Activated gamma-delta T cell treated with anti-CD3 and anti-CD28 coated beads, Interleukin-2, amount 50 U/mL, for 16 hours (primary cell): ENCODE measurements around the gene IL17B.

Experiments used
- DNase-seq: peaks from one replicate; pipeline ENCODE4 v3.0.0-alpha.2; 2020; ENCODE audit warnings: low read depth

IL17B gene, protein sequence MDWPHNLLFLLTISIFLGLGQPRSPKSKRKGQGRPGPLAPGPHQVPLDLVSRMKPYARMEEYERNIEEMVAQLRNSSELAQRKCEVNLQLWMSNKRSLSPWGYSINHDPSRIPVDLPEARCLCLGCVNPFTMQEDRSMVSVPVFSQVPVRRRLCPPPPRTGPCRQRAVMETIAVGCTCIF

DNA sequence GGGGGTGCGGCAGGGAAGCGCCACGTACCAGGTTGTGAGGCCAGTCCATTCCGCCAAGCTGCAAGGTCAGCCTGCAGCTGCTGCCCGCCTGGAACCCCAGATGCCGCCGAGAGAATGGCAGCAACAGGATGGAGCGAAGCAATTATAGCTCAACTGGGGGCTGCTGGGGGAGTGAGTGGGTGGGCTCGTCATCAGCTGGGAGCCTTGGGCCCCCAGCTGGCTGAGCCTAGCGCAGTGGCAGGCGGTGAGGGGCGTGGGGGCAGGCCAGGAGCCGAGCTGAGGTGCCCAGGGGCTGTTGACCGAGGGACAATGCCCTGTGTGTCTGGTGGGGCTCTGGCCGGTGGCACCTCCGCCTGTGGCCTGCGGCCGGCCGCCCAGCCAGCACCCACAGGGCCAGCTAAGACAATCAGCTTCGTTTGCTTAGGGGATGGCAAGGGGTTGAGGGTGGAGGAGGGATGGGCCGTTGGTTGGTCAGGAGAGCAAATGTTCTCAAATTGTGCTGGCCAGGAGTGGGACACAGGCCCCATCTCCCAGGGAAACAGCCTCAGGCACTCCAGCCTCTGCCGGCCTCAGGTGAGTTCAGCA lies at the start of gene IL17B:
IL17B (minus strand) TSS at position 116 of the 585 bp plus-strand sequence; CDS start at position 49, 67 bp downstream.
- DNase-seq = no peak

DNA sequence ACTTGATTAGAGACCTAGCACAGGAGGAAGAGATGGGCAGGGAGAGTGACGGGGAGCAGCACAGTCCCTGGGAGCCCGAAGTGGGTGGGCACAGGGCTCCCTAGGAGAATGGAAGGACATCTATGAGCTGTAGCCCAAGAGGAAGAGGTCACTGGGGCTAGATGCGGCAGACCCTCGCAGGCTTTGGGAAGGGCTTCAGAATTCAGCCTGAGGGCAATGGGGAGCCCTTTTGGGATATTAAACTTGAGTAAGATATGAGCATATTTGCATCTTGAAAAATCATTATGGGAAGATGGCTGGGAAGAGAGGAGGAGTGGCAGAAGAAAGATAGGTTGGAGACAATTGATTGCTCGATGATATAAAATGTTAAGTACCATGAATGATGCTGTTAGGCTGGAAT lies 48.9 kb upstream of the IL17B start:
- no peak for DNase-seq

DNA sequence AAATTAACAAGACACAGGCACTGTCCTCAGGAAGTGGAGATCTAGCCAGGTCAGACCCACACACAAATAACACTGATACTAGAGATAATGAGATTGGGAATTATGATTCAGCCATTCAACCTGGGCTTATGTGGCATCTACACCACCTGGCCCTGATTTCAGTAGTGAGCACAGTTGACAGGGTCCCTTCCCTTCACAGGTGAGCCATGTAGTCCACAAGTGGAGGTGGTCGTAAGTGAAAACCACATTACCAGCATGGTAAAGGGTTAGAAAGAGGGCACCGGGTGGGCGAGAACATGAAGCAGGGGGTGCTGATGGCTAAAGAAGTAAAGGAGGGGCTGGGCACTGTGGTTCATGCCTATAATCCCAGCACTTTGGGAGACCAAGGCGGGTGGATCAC lies 48.3 kb upstream of the IL17B start:
- no peak for DNase-seq

DNA sequence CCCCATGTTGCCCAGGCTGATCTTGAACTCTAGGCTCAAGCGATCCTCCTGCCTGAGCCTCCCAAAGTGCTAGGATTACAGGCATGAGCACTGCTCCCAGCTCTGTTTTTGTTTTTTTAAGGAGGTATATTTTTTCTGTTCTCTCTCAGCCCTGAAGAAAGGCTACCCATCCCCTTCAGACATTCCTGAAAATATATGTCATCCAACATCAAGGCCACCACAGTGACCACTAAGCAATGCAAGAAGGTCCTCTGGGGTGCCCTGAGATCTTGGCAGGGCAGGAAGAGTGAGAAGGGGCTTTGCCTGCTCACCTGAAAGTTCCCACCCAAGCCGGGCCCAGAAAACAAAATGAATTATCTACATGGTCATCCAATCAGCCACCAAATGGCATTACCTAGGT lies 47.8 kb upstream of the IL17B start:
- no peak for DNase-seq

DNA sequence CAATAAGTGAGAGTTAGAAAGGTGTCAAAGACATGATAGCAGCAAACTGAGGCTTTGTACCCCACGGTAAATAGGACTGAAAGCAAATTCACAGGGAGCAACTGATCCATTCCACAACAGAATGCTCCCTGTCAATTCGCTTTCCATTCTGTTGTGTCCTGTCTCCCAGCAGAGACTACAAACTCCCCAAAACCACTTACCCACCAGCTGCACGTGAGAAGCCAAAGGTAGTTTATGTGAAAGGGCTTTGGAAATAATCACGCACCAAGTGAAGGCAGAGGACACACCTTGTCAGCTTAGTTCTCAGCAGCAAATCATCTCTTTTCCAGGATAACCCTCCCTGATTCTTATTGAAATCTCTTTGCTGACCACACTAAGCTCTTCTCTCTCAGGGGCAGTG lies 46.6 kb upstream of the IL17B start:
- DNase-seq = no peak

DNA sequence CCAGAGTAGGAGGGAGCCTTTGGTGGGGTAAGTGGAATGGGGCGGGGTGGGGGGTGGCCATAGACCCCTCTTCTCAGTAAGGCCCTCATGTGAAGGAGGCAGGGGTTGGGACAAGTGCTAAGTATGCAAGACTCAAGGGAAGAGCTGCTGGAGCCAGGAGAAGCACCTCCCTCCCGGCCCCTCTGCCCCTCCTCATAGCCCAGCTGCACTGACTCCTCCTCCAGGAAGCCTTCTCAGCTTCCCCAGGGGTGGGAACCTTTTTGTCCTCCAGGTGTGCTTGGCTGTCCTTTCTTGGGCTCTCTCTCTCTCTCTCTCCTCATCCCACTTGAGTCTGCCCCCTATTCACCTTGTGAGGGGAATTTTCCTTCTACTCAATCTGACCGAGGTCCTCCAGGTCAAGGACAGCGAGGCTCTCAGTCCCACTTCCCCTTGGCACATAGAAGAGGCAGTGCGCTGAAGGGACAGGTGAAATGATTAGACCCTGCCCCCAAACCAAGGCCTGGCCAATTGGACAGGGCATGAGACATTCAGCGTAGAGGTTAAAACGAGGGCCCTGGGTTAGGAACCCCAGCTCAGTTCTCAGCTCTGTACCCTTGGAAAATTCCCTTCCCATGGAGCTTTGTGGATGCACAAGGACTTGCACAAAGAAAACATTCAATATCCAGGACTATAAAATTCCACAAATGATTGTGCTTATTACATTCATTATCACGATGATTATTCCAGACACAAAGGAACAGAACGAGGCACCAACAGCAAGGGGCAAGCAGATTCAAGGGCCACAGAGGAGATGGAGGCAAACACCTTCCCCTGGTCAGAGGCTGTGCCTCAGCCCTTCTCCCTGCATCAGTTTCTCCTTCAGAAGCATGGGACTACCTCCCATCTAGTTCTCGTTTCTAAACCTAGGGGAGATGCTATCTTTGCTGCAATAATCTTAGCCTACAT lies 45.6 kb upstream of the IL17B start:
- no peak for DNase-seq

DNA sequence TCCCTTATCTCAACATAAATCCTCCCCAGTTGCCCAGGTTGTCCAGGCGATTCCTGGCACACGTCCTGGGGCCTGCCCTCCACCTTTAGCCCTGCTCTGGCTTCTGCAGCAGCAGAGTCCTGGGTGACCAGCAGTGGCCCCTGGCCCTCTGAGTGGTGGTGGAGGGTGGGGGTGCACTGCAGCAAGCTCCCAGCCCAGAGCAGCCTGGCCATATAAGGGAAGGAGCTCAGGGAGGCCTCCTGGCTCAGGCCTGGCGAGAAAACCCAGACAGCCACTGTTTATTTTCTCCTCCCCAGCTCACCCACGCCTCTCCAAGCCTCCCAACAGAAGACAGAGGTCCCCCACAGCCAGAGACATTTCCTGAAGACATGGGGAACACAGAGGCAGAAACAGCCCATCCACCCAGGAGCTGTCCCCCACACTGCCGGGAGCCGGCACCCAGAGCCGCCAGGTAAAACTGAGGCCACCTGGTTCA lies 44.7 kb upstream of the IL17B start:
- DNase-seq = no peak

DNA sequence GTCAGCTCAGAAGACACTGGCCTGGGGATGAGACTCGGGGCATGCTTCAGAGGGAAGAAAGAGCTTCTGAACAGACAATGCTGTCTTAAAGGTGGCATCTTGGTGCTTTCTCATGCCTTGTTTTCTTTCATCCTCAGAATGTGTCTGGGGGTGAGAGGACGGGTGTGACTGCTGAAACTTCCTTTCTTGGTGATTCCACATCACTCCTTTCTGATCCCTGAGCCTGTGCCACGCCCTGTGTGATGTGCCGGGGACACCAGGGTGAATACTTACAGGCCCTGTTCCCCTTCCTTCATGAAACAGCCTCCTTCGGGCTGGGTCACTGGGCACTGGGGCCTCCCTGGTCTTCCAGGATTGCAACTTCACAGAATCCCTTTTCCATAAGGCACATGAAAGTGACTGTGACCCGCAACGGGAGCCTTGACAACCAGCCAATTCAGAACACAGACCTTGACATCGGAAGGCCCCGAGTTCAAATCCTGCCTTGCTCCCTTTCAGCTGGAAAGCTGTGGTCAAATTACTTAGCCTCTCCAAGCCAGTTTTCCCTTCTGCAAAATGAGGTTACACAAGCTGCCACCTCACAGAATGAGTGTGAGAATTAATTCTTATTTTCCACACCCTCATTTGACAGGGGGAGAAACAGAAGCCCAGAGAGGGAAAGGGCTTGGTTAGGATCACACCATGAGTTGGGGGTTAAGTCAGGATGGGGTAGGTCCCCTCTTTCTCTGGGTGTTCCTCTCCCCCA lies 44.1 kb upstream of the IL17B start:
- DNase-seq = no peak

DNA sequence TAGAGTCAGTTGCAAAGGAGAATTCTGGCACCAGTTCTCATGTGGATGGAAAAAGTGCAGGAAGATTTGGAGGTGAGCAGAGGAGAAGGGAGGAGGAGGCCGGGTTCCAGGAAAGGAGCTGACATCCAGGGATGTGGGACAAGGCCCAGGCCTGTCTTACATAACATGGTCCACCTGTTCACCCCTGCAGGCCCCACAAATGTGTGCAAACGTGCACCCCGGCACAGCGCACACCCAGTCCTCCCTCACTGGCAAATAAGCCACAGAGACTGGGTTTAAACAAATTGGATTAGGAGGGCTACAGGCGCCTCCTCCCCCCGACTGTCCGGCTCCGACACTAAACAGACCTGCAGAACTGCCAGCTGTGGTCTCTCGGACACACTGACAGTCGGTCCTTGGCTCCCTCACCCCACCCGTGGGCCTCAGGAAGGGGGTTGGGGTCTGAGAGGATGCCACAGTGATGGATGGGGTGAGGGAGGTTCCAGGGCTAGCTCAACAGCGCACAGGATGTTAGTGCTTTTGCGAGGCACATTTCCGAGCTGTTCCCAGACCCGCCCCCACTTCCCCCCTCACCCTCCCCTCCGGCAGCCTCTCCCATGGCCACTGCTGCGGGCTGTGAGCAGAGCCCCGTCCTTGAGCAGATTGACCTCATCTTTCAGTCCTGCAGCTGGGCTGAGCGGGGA lies 43.4 kb upstream of the IL17B start:
- DNase-seq = no peak

DNA sequence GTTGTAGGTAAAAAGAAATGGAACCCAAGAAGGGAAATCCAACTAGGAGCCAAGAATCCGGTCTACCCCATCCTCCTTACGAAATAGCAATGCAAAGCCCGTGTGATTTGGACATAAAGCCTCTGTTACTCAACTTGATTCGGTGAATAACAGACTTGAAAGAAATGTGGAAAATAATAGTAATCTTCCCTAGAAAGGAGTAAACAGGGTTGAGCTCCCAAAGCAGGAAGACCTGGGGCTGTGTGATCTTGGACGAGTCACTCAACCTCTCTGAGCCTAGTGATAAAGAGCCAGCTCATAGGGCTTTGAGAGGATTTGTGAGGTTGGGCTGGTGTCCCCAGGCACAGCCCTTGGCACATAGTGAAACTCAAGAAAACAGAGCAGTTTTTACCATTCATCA lies 42.7 kb upstream of the IL17B start:
- DNase-seq = no peak

DNA sequence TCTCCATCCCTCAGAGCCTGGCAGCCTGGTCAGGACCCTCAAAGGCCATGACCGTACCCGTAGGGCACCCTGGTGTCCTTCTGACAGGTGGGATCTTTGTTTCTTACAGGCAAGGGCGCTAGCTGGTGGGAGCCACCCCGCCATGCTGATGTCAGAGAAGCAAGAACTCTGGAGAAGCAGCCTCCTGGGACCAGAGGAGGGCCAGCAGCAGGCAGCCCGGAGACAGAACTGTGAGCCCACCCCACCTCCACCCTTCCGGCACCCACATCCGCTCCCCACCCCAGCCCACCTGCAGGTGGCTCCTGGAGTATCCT lies 42.2 kb upstream of the IL17B start:
- no peak for DNase-seq

DNA sequence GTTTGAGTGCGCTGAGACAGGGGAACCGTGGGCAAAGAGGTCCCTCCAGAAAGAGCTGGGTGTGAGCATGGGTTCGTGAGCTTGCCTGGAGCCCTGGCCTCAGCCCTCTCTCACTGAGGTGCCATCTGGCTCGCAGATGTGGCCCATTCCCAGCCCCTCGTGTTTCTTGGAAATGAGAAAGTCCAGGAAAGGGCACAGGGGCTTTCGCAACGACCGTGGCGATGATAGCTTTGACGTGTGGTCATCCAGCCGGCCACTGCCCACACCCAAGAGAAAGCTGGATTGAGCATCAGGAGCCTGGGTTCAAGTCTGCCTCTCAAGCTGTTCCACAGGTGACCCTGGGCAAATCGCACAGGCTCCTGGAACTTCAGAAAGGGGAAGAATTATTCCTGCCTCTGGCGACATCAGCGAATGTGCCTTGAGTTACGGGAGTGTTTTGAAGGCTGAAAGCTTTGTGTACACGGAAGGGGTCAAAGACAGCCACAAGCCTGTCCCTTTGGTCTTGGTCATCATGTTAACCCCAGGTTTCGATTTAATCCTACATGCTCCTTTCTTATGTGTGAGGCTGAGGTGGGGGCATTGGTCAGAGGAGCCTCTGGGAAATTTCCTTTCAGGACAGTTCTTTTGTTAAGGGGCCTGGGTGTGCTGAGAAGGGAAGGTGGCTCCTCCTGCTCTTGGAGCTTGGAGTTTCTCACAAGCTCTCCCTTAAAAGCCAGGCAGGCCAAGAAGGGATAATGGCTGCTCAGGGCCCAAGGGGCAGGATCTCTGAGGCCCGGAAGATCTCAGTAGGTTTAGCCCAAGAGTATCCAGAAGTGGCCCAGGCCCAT lies 41.7 kb upstream of the IL17B start:
- DNase-seq = no peak

DNA sequence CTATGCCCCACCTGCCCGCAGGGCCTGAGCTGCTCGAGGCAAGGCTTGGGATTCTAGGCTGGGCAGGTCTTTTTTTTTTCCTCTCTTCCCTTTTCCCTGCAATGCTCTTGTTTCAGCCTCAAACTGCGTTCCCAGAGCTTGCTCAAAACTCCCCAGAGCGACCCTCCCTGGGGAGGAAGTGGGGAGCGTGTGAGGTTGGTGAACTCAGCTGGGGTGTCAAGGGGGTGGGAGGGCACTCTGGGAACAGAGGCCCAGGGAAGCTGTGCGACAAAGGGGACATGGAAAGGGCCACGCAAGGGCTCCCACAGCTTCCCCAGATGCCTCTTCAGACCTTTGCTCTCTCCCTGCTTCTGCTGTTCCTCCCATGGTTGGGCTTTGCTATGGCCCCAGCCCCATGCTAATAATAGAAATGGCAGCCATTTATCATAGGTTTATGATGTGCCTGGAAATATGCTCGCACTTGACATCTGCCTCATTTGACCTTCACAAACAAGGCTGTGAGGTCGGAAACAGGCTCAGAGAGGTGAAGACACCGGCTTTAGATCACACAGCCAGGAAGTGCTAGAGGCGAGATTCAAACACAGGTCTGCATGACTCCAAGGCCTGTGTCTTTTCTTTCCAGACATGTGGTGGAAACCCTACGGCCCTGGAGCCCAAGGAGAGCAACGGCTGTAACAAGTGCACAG lies 40.9 kb upstream of the IL17B start:
- DNase-seq = no peak

DNA sequence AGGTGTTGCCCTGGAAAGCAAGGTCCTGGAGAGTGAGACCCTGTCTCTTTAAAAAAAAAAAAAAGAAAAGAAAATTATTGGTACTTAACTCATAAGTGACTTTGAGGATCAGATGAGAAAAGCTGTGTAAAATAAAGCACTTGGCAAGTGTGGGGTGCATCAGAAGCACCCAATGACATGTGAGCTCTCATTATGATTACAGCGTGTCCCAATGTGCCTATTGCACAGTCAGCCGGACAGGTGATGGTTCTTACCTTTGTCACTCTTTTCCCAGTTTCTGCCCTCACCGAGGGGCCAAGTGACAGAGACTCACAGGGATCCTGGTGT lies 40.4 kb upstream of the IL17B start:
- no peak for DNase-seq

DNA sequence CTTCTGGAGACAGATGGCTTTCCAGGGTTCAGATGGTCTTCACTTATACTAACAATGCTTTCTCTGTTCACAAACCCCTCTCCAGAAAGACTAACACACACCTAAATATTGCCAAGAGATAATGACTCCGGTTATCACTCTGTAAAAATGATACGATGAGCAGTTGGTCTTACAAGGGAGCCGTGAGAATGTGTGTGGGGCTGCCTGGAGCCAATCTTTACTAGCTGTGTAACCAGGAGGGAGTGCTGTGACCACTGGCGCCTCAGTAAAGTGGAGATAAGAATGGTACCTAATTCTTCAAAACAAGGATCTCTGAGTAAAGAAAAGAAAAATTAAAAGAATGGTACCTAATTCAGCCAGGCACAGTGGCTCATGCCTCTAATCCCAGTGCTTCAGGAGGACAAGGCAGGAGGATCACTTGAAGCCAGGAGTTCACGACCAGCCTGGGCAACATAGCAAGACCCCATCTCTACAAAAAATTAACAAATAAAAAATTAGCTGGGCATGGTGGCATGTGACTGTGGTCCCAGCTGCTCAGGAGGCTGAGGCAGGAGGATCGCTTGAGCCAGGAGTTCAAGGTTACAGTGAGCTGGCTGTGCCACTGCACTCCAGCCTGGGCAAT lies 39.9 kb upstream of the IL17B start:
- DNase-seq = no peak

DNA sequence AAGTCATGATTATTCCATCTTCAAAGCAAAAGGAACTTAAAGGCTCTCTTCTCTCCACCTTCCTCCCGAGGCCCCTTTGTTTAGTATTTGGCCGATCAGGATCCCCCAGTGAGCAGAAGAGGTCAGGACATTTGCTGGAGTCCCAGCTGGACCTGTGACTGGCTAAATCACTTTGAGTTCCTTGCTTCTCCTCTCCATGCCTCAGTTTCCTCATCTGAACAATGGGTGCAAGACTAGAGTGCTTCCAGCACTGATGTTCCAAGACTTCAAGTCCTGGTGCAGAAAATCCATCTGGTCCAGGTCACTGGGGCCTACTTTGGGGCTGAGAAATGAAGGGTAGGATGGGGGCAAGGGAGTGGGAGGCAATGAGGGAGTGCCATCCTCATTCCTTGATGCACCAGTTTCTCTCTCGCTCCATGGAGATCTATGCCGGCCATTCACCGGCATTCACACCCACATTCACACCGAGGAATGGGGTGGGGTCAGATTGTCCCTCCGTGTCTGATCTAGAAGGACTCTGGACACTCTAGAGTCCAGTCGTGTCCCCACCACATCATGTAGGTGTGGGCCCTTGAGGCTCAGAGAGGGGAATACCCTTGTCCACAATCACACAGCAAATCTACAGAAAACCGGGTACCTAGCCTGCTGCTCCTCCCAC lies 38.7 kb upstream of the IL17B start:
- DNase-seq = no peak

DNA sequence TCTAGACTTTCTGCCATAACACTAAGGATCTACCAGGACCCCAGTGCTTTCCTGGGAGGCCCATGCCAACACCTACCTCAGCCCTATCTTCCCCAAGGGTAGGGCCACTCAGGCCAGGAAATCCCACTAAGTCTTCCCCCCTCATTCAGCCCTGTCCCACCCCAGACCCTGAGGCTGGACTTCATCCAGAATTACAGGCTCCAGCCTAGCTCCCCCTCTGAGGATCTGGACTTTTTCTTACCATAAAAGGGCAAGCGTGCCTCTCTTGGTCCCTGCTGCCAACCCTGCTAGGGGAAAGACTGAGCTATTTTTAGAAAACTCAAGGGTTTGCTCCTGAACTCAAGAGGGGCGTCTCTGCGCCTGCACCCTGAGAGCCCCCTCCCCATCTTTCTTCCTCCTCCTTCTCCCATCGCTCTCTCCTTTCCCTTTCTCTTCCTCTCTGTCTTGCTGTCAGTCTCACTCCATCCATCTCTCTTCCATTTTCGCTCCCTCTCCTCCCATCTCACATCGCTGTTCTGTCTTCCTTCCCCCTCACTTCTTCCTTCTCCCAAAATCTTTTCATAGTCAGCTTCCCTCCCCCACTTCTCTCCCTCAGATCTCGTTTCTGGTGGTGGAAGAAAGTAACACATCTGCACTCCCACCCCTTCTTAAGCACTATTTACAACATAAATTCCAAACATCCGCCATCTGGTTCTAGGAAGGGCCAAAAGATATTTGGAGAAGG lies 38.1 kb upstream of the IL17B start:
- no peak for DNase-seq

DNA sequence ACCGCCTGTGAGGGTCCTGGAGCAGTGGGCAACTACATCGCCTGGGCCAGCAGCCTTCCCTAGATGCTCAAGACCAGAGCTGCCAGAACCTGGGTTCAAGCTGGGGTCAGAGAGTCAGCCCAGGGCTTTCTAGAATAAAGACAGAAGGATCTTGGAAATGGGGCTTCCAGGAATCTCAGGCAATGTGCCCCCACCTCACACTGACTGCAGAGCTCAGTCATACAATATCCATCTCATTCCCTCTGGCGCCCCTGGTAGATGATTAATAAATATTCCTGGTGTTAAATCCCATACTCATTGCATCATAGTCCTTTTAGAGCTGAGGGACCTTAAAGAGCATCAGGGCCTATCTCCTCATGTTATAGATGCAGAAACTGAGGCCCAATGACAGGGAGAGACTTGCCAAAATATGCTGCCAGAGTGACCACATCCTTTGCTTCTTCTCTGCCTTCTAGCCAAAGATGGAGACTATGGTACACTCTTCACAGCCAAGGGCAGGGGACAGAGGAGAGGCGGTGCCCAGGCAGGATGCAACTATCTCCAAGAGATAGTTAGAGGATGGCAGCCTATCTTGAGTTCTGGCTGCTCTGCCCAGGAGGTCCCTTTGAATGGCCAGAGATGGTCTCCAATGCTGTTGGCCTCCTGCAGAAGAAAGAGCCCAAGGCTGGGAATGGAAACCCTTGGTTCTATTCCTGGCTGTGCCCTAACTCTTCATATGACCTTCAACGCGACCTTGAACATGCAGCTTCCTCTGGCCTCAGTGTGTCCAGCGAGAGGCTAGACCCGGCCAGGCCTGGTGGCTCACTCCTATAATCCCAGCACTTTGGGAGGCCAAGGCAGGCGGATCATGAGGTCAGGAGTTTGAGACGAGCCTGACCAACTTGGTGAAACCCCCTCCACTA lies 36.2 kb upstream of the IL17B start:
- no peak for DNase-seq
